B cell (primary cell): Measurements from ENCODE around the gene NT5M. TPM values are rescaled to one million over a fixed set of nuclear protein-coding genes. Genes with fewer than 3 reads are reported as not detected.

Experiments
- ATAC-seq: fragments of 200-7000 bp; cut with Tn5 transposase; one replicate; pipeline ENCODE4 v1.10.0; 2021; ENCODE audit warnings: low read depth, mild to moderate bottlenecking, moderate number of reproducible peaks, moderate library complexity
- CTCF ChIA-PET: fragments of 350-600 bp; sonication (Branson Sonifier 250); formaldehyde crosslinking; loops from one replicate; lab custom pipeline; 2021; ENCODE audit warnings: antibody characterized with exemption, inconsistent platforms; lab: Charles Lee
- POLR2A ChIA-PET: fragments of 350-600 bp; sonication (Branson Sonifier 250); formaldehyde crosslinking; loops from one replicate; lab custom pipeline; 2021; ENCODE audit warnings: antibody characterized with exemption; lab: Charles Lee
- DNase-seq: peaks from one replicate; pipeline ENCODE4 v3.0.0; 2013
- H2AFZ ChIP-seq: 2 replicates; pipeline ENCODE4 v1.6.1; 2012; ENCODE audit warnings: mild to moderate bottlenecking, low read depth, low read length; ENCODE audit not compliant: insufficient read depth, poor library complexity, severe bottlenecking
- H3K27ac ChIP-seq, 2 donors: 1 replicate in 1 of 2; 2 replicates in 1 of 2; pipeline ENCODE4 v1.5.1; 2012 to 2013; ENCODE audit warnings: low read length in 2 of 2, mild to moderate bottlenecking in 2 of 2, moderate library complexity in 1 of 2
- H3K27me3 ChIP-seq, 4 experiments: fragments of 200-600 bp in 1 of 4; sonication (generic) in 1 of 4; replicated peaks in 1 of 4; 1 replicate in 2 of 4; 2 replicates in 2 of 4; pipeline versions ENCODE4 v1.6.1 to v1.7.0; 2013 to 2016; ENCODE audit warnings: low read length in 3 of 4, mild to moderate bottlenecking in 2 of 4, mixed read lengths in 1 of 4, moderate library complexity in 1 of 4; ENCODE audit not compliant: insufficient read depth in 4 of 4, control insufficient read depth in 3 of 4; ENCODE audit errors: control extremely low read depth in 1 of 4
- H3K36me3 ChIP-seq, 2 experiments: replicated peaks in 1 of 2; 1 replicate in 1 of 2; 2 replicates in 1 of 2; pipeline versions ENCODE4 v1.6.1 to v1.7.1; 2013; ENCODE audit warnings: low read length in 1 of 2; ENCODE audit not compliant: insufficient read depth in 2 of 2, control insufficient read depth in 1 of 2; ENCODE audit errors: control extremely low read depth in 1 of 2, extremely low read depth in 1 of 2
- H3K4me1 ChIP-seq, 2 donors: fragments of 200-600 bp in 1 of 2; sonication (generic) in 1 of 2; 1 replicate in 1 of 2; 2 replicates in 1 of 2; pipeline versions ENCODE4 v1.5.1 to v1.6.1; 2013 to 2017; ENCODE audit warnings: low read length in 2 of 2; ENCODE audit not compliant: control insufficient read depth in 2 of 2, insufficient read depth in 2 of 2
- H3K4me2 ChIP-seq: replicated peaks from 2 replicates; pipeline ENCODE3; 2012; ENCODE audit warnings: mild to moderate bottlenecking, low read depth, low read length; ENCODE audit not compliant: poor library complexity, severe bottlenecking
- H3K4me3 ChIP-seq, 5 experiments: fragments of 200-600 bp in 1 of 5; sonication (generic) in 1 of 5; 1 replicate in 3 of 5; 2 replicates in 2 of 5; pipeline versions ENCODE4 v1.5.1 to v1.7.0; 2011 to 2016; ENCODE audit warnings: low read length in 4 of 5, mild to moderate bottlenecking in 4 of 5, low read depth in 2 of 5, control low read depth in 1 of 5, moderate library complexity in 1 of 5; ENCODE audit not compliant: insufficient read depth in 1 of 5; ENCODE audit errors: control extremely low read depth in 1 of 5, extremely low read depth in 1 of 5
- H3K79me2 ChIP-seq: fragments of 200-600 bp; sonication (generic); one replicate; pipeline ENCODE4 v1.6.0; 2016; ENCODE audit warnings: low read length; ENCODE audit not compliant: control insufficient read depth, insufficient read depth
- H3K9ac ChIP-seq: fragments of 200-600 bp; sonication (generic); 2 replicates; pipeline ENCODE4 v1.6.1; 2017; ENCODE audit warnings: mild to moderate bottlenecking, low read length, moderate library complexity
- H3K9me3 ChIP-seq, 3 donors: one replicate each; pipeline versions ENCODE4 v1.6.1 to v1.7.1; 2013; ENCODE audit warnings: low read length in 2 of 3; ENCODE audit not compliant: control insufficient read depth in 2 of 3, insufficient read depth in 1 of 3; ENCODE audit errors: control extremely low read depth in 1 of 3
- H4K20me1 ChIP-seq: 2 replicates; pipeline ENCODE4 v1.6.0; 2012; ENCODE audit warnings: mild to moderate bottlenecking, low read length; ENCODE audit not compliant: insufficient read depth, control insufficient read depth, poor library complexity, severe bottlenecking
- H3K27ac Mint-ChIP-seq: one replicate; pipeline ENCODE4 v1.8.0; 2021; ENCODE audit warnings: mixed read lengths
- H3K27me3 Mint-ChIP-seq: one replicate; pipeline ENCODE4 v1.8.0; 2021; ENCODE audit warnings: mixed read lengths
- H3K4me1 Mint-ChIP-seq: one replicate; pipeline ENCODE4 v1.8.0; 2021; ENCODE audit warnings: mixed read lengths
- H3K4me3 Mint-ChIP-seq: one replicate; pipeline ENCODE4 v1.8.0; 2021; ENCODE audit warnings: mixed read lengths
- H3K9me3 Mint-ChIP-seq: one replicate; pipeline ENCODE4 v1.8.0; 2022; ENCODE audit warnings: mixed read lengths; ENCODE audit not compliant: insufficient read depth
- CTCF ChIP-seq: fragments of 200-600 bp; IDR thresholded peaks from one replicate; pipeline ENCODE4 v1.8.0; 2022; ENCODE audit warnings: antibody characterized with exemption, mild to moderate bottlenecking
- EZH2 ChIP-seq: IDR thresholded peaks from 2 replicates; pipeline ENCODE4 v1.6.1; 2012; ENCODE audit warnings: borderline replicate concordance, low read depth, mild to moderate bottlenecking, moderate library complexity, low read length; ENCODE audit not compliant: insufficient read depth, poor library complexity, severe bottlenecking
- WGBS: methylation state at CpG from one replicate; pipeline ENCODE4 v1.1.5; 2013; ENCODE audit warnings: missing lambda C conversion rate; ENCODE audit not compliant: insufficient coverage; 5-methylcytosine and 5-hydroxymethylcytosine counted together
- intact Hi-C: fragments of 100-400 bp; cut with micrococcal nuclease; formaldehyde crosslinking; loops from one replicate; pipeline ENCODE4 v1.10.0; 2022
- polyA plus RNA-seq: library from polyadenylated mRNA; depleted of rRNA; stranded (reverse); fragments of >200 nt; gene quantifications from 2 replicates; pipeline ENCODE4 v1.2.3, GENCODE V29; 2012
- total RNA-seq, 2 donors: library from RNA; stranded (reverse); fragments of 120-200 nt in 1 of 2; gene quantifications; 1 replicate in 1 of 2; 2 replicates in 1 of 2; pipeline versions ENCODE4 v1.2.3 to v1.2.4, GENCODE V29; 2013 to 2022

NT5M gene
- total and polyA plus RNA-seq, 2 donors (not counting 1 experiment from before 2014, with no cell fraction given): 0.40 to 0.47 TPM

GRCh38 chr17:17346428-17347233 is 43.5 kb downstream of the NT5M start:
- no peaks in the 10 kb centered on the region for H3K27me3 ChIP-seq
- no peaks in the 10 kb centered on the region for H3K4me1 ChIP-seq
- no peak overlapping the region for H3K27ac ChIP-seq
- H3K9me3 Mint-ChIP-seq: no peaks in the 10 kb centered on the region
- CTCF ChIA-PET: no interaction called here
- ATAC-seq (no peak), DNase-seq (no peak)
- no peak overlapping the region for H3K9ac ChIP-seq
- no peaks in the 10 kb centered on the region for H4K20me1 ChIP-seq
- POLR2A ChIA-PET: no interaction called here
- no peaks in the 10 kb centered on the region for H3K79me2 ChIP-seq
- WGBS: 87% methylated on average over 31 of the region's 31 CpGs
- no peaks in the 10 kb centered on the region for H3K27me3 Mint-ChIP-seq
- no peak overlapping the region for H2AFZ ChIP-seq
- no peak for TF ChIP-seq EZH2
- TF ChIP-seq CTCF: no peak
- no peaks in the 10 kb centered on the region for H3K36me3 ChIP-seq
- H3K4me3 ChIP-seq: no peak overlapping the region
- H3K4me2 ChIP-seq: no peak overlapping the region
- H3K4me3 Mint-ChIP-seq: no peak overlapping the region
- H3K4me1 Mint-ChIP-seq: no peaks in the 10 kb centered on the region
- no peaks in the 10 kb centered on the region for H3K9me3 ChIP-seq
- H3K27ac Mint-ChIP-seq: no peak overlapping the region
- intact Hi-C loops: no loop called here

- 91% methylated on average over 9 of the region's 15 CpGs for WGBS
Measured at GRCh38 chr17:17347234-17347955, 44.2 kb downstream of the NT5M start.

More at GRCh38 chr17:17347234-17347955, 44.2 kb downstream of the NT5M start:
- Mint-ChIP-seq H3K27ac (no peak overlapping the region), H3K9me3 (no peaks in the 10 kb centered on the region), H3K27me3 (no peaks in the 10 kb centered on the region), H3K4me3 (no peak overlapping the region), H3K4me1 (no peaks in the 10 kb centered on the region)
- intact Hi-C loops: no loop called here
- H2AFZ ChIP-seq: no peak overlapping the region
- no peak overlapping the region for H3K27ac ChIP-seq
- no peaks in the 10 kb centered on the region for H3K36me3 ChIP-seq
- no peaks in the 10 kb centered on the region for H3K4me1 ChIP-seq
- H3K9ac ChIP-seq: no peak overlapping the region
- H3K9me3 ChIP-seq: no peaks in the 10 kb centered on the region
- no peak for TF ChIP-seq CTCF
- no peak for TF ChIP-seq EZH2
- ChIA-PET POLR2A (no interaction called here), CTCF (interaction anchor here (1.2 kb wide), 1 partner anchor 296 kb away, joined by 3 read pairs; no protein-coding TSS in a partner anchor)
- H3K79me2 ChIP-seq: no peaks in the 10 kb centered on the region
- no peak overlapping the region for H3K4me3 ChIP-seq
- DNase-seq: no peak
- H4K20me1 ChIP-seq: no peaks in the 10 kb centered on the region
- no peak overlapping the region for H3K4me2 ChIP-seq
- ATAC-seq: no peak
- no peaks in the 10 kb centered on the region for H3K27me3 ChIP-seq
